ENCODE data around the gene COL12A1. TPM values are rescaled to one million over a fixed set of nuclear protein-coding genes. Genes with fewer than 3 reads are reported as not detected.

Gene COL12A1
- total RNA-seq, 1 experiment from 2014 or later = 12.5 TPM

DNA sequence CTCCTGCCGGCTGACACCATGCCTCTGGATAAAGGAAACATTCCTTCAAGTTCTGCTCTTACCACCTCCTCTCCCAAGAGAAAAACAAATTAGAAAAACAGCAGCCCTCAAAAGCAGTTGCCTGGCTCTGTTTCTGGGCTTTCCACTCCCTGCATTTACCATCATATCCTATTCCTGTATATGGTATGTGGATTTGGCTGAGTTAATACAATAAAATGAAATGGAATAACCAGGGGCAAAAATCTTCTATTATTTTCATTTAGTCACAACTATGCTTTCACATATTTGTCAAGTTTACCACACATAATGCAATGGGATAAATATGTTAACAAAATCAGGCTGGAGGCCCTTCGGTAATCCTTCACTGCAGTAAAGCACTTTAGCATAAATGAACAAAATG is 34.3 kb downstream of the COL12A1 start:
- no TSS peak for BruUV-seq (replicated peaks)
- H3K27ac ChIP-seq = no peak overlapping the region
- POLR2A ChIA-PET (ENCODE audit: unreplicated experiment) = no interaction called here
- intact Hi-C loops (cut with micrococcal nuclease; ENCODE audit: unreplicated experiment) = no loop called here
- CTCF ChIA-PET = no interaction called here
- peaks cover 8% of the 10 kb centered on the region; the same call in 1 of the 2 replicates for H3K4me1 ChIP-seq (replicated peaks; ENCODE audit: insufficient read depth)
- no peaks in the 10 kb centered on the region for H4K20me1 ChIP-seq (ENCODE audit: insufficient read depth)
- no peak overlapping the region for H3K4me3 ChIP-seq
- no peak overlapping the region for H2AFZ ChIP-seq
- no peaks in the 10 kb centered on the region for H3K36me3 ChIP-seq (ENCODE audit: low read depth)
- H3K27me3 ChIP-seq (ENCODE audit: insufficient read depth, low read depth) = no peaks in the 10 kb centered on the region
- no peaks in the 10 kb centered on the region for H3F3A ChIP-seq (ENCODE audit: insufficient read depth, low read depth)
- DNase-seq = no peak
- H3K9me2 ChIP-seq (ENCODE audit: insufficient read depth) = no peaks in the 10 kb centered on the region
- H3K4me2 ChIP-seq = no peak overlapping the region
- TF ChIP-seq, protein P1, sequence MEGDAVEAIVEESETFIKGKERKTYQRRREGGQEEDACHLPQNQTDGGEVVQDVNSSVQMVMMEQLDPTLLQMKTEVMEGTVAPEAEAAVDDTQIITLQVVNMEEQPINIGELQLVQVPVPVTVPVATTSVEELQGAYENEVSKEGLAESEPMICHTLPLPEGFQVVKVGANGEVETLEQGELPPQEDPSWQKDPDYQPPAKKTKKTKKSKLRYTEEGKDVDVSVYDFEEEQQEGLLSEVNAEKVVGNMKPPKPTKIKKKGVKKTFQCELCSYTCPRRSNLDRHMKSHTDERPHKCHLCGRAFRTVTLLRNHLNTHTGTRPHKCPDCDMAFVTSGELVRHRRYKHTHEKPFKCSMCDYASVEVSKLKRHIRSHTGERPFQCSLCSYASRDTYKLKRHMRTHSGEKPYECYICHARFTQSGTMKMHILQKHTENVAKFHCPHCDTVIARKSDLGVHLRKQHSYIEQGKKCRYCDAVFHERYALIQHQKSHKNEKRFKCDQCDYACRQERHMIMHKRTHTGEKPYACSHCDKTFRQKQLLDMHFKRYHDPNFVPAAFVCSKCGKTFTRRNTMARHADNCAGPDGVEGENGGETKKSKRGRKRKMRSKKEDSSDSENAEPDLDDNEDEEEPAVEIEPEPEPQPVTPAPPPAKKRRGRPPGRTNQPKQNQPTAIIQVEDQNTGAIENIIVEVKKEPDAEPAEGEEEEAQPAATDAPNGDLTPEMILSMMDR (conservative IDR thresholded peaks at IDR 0.05) = no peak
- no peak for TF ChIP-seq EZH2 (IDR thresholded peaks at IDR 0.05; ENCODE audit: low read depth)
- no peaks in the 10 kb centered on the region for H3K79me2 ChIP-seq (ENCODE audit: low read depth)
- no peaks in the 10 kb centered on the region for H3K9me3 ChIP-seq (ENCODE audit: insufficient read depth, low read depth)

DNA sequence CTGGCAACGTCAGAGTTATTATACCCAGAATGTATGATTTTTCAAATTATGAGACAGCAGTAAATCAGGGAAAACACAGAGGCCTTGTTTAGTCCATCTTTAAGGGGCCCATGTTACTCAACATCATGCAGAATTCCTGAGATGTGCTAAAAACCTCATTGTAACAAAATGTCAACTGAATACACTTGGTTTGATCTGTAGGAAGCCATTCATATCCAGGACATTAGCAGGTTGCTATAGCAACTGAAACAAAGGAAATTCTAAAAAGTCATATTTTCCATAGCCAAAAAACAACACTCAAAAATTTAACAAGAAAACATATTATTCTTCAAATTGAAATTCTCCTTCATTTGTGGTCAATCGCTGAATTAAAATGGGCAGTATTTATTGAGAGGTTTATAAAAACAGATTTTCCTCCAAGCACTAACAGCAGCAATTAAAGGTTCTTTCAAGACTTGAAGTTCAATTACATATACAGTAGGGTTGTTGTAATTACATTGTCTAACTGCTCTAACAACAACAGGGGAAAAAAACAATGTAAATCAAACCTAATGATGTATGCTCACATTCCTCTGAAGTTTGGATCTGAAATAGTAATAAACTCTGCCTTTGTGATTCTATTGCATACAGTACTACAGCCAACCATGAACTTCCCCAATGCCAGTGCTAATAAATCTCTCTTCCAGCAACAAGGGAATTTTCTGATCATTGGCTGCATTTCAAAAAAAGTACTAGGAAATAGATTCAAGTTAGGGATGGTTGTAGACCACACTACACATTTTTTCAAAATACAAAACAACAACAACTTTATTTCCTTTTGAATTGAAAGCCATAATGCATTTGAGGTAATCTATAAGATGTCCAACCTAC is 34.9 kb downstream of the COL12A1 start:
- Histone ChIP-seq H3K27ac (no peak overlapping the region), H3K4me1 (replicated peaks; ENCODE audit: insufficient read depth) (peaks cover 8% of the 10 kb centered on the region; the same call in 1 of the 2 replicates), H3K9me2 (ENCODE audit: insufficient read depth) (no peaks in the 10 kb centered on the region), H3K9me3 (ENCODE audit: insufficient read depth, low read depth) (no peaks in the 10 kb centered on the region), H3K4me2 (no peak overlapping the region), H3K79me2 (ENCODE audit: low read depth) (no peaks in the 10 kb centered on the region), H4K20me1 (ENCODE audit: insufficient read depth) (no peaks in the 10 kb centered on the region), H3F3A (ENCODE audit: insufficient read depth, low read depth) (no peaks in the 10 kb centered on the region), H3K4me3 (no peak overlapping the region), H3K27me3 (ENCODE audit: insufficient read depth, low read depth) (no peaks in the 10 kb centered on the region), H3K36me3 (ENCODE audit: low read depth) (no peaks in the 10 kb centered on the region), H2AFZ (no peak overlapping the region)
- TF ChIP-seq EZH2 (IDR thresholded peaks at IDR 0.05; ENCODE audit: low read depth) = no peak
- TF ChIP-seq, protein P1 (conservative IDR thresholded peaks at IDR 0.05) = no peak
- CTCF ChIA-PET = no interaction called here
- no peak for DNase-seq
- intact Hi-C loops (cut with micrococcal nuclease; ENCODE audit: unreplicated experiment) = no loop called here
- no TSS peak for BruUV-seq (replicated peaks)
- POLR2A ChIA-PET (ENCODE audit: unreplicated experiment) = no interaction called here

DNA sequence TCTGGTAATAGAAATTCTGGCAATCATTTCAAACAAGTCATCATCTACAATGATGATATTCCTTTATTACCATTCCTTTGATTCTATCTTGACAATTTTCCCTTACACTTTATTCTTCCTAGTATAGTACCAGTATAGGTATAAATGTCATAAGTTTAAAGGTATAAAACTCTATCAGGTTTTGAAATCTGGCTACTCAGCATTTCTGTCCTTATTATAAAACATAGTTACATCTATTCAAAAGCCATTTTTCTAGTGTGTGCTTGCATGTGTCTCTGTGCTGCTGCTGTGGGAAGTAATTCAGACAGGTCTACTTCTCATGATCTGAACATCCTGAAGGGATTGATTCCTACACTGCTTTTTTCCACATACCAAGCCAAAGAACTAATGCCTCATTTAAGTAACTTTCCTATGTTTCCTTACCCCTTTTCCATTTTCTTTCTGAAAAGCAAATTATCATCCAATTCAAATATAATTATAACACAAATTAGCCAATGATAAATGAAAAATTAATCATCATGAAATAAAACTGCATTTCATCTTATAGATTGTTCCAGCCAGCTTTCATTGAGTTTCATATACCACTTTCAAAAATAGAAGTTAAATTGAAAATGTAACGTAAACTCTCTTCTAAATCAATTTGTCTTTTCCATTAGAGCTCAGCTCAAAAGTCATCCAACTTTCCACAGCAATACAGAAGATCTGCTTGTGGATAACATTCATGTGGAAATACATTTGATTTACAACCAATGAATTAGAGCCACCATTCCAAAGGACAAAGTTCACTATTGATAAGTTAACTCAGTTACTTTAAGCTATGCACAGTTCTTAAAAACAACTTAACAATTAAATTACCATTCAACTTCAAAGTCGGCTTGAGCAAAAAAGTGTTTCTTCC is 35.9 kb downstream of the COL12A1 start:
- no peaks in the 10 kb centered on the region for H3K79me2 ChIP-seq (ENCODE audit: low read depth)
- H3K27me3 ChIP-seq (ENCODE audit: insufficient read depth, low read depth) = no peaks in the 10 kb centered on the region
- no TSS peak for BruUV-seq (replicated peaks)
- H3K4me1 ChIP-seq (replicated peaks; ENCODE audit: insufficient read depth) = peaks cover 8% of the 10 kb centered on the region; the same call in 1 of the 2 replicates
- H3K27ac ChIP-seq = no peak overlapping the region
- no peak for TF ChIP-seq EZH2 (IDR thresholded peaks at IDR 0.05; ENCODE audit: low read depth)
- TF ChIP-seq, protein P1 (conservative IDR thresholded peaks at IDR 0.05) = no peak
- H3F3A ChIP-seq (ENCODE audit: insufficient read depth, low read depth) = no peaks in the 10 kb centered on the region
- intact Hi-C loops (cut with micrococcal nuclease; ENCODE audit: unreplicated experiment) = no loop called here
- no peak overlapping the region for H3K4me2 ChIP-seq
- H3K9me3 ChIP-seq (ENCODE audit: insufficient read depth, low read depth) = no peaks in the 10 kb centered on the region
- H4K20me1 ChIP-seq (ENCODE audit: insufficient read depth) = no peaks in the 10 kb centered on the region
- no peak for DNase-seq
- no peak overlapping the region for H3K4me3 ChIP-seq
- no peaks in the 10 kb centered on the region for H3K36me3 ChIP-seq (ENCODE audit: low read depth)
- ChIA-PET CTCF (interaction anchor here (0.5 kb wide), 1 partner anchor 119 kb away, joined by 3 read pairs; no protein-coding TSS in a partner anchor), POLR2A (ENCODE audit: unreplicated experiment) (no interaction called here)
- H3K9me2 ChIP-seq (ENCODE audit: insufficient read depth) = no peaks in the 10 kb centered on the region
- no peak overlapping the region for H2AFZ ChIP-seq
